Measurements from ENCODE around the gene GAS6.

GAS6 gene

DNA sequence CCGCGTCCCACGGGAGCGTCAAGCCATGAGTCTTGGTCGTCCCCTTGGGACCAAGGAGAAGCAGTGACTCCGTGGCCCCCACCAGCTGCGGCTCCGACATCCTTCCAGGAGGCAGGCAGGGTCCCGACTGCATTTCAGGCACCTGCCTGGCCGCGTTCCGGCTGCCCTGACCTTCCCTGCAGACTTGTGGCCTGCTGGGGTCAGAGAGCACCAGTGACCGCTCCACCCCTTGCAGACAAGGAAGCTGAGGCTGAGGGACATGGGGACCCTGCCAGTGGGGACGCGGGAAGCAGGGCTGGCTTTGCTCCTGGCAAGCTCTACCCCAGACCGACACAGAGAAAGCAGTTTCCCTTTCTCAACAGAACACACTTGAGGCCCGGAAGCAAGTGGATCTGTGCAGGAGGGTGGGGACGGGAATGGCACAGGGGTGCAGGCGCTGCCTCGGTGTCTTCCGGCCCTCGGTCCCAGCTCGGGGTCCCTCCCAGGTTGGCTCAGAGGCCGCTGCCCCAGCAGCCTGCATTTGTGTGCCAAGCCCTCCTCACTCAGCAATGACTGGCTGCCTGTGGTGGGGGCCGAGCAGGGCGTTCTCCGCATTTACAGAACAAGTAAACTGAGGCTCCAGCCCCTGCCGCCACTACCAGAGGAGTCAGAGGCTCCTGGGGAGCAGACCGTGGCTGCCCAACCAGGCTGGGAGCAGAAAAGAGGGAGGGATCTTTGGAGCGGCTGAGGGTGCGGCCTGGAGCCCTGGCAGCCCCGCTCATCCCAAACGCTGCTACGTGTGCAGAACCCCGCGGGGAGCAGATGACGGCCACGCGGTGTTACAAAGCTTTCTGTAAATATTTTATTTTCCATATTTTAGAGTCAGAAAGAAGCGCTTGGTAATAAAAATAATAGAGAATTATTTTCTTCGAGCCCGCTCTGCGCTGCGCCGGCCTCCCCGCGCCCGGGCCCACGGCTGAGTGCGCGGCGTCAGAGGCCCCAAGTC, 43.9 kb downstream of the GAS6 start:
- DNase-seq (ENCODE audit: low read depth, low spot score), result no peak

DNA sequence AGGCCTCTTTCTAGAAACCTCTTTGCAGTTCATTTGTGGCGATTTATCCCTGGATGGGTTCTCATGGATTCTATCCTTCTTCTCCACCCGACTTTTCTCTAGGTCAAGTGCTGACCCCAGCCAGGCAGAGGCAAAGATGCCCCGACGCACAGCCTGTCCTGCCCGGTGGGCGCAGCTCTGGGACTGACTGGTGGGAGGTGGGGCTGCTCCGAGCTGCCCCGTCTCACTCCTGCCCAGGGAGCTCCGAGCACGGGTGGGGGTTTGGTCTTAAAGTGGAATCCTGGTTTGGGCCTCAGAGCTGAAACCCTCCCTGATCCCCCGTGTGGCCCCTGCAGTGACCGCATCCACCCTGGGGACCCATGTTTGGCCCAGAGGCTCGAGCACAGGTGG, 44.5 kb downstream of the GAS6 start:
- DNase-seq (ENCODE audit: low read depth, low spot score), result no peak

DNA sequence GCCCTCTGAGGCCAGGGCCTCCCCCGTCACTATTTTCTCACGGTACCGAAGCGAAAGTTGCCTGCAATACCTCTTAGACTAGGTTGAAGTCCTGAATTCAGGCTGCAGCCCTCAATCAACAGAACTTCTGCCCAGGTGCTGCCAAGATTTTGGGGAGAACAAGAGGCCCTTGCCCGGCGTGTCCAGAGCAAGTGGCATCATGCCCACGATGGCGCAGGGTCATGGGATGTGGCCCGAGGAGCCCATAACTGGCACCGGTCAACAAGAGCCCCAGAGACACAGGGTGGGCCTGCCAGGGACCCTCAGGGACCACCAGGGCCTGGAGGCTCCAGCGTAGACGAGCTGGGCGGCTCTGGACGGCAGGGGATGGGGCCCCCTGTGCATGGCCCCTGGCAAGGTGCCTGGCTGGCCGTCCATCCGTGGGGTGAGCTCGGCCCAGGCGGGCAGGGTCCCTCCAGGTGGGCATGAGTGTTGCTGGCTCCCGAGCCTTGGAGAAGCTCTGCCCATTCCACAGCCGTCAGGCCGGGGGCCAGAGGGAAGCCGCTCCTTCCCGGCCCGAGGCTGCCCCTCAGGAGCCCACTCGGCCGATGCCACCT, 45.1 kb downstream of the GAS6 start:
- no peak for DNase-seq (ENCODE audit: low read depth, low spot score)

DNA sequence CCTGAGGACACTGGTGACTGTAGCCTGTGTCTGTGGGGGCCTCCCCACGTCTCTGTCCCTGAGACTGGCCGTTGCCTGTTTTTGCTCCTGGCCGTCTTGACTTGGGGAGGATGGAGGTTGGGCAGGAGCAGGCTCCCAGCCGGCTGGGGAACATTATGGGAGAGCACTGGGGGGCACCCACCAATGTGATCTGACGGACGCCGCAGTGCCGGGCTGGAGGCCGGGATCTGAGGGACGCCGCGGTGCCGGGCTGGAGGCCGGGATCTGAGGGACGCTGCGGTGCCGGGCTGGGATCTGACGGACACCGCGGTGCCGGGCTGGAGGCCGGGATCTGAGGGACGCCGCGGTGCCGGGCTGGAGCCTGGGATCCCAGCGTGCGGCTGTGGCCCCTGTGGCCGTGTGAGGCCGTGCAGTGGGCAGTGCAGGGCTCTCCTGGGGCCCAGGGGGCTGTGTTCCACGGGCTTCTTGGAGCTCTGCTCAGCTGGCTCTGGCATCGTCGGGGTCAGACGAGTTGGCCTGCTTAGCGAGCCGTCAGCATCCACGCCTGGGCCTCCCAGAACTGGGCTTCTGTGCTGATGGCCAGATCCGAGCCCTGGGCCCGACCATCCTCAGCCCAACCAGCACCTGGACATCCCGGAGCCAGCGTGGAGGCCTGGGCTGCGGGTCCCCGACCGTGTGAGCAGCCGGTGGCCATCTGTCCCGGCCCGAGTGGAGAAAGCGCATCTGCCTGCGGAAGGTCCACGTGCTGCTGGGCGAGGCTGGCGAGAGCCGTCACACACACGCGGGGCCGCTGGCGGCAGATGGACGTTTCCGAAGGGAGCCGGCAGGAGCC, 45.8 kb downstream of the GAS6 start:
- no peak for DNase-seq (ENCODE audit: low read depth, low spot score)

DNA sequence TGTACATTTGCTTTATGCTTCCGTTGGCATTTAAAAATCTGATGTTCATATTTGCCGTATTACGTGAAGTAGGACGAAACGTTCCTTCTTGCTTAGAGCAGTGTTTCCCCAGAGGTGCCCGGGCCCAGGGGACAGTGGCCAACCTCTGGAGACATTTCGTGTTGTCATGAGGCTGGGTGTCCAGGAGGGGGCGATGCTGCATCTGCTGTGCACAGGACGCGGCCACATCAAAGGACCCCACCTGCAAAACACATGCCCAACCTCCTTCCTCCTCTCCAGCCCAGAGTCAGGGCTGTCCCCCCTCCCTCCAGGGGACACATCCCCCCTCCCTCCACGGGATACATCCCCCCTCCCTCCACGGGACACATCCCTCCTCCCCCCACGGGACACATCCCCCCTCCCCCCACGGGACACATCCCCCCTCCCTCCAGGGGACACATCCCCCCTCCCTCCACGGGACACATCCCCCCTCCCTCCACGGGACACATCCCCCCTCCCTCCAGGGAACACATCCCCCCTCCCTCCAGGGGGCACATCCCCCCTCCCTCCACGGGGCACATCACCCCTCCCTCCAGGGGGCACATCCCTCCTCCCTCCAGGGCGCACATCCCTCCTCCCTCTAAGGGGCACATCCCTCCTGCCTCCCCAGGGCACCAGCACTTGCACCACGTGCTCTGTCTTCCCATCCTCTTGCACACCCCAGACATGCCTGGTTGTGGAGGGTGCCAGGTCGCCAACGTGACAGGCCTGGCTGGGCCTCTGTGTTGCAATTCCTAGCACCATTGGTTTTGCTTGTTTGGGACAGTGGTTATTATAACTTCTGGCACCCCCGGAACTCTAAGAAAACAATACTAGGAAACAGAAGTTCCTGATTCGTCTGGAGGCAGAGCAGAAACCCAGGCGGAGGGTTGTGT, 46.7 kb downstream of the GAS6 start:
- DNase-seq (ENCODE audit: low read depth, low spot score), result no peak

DNA sequence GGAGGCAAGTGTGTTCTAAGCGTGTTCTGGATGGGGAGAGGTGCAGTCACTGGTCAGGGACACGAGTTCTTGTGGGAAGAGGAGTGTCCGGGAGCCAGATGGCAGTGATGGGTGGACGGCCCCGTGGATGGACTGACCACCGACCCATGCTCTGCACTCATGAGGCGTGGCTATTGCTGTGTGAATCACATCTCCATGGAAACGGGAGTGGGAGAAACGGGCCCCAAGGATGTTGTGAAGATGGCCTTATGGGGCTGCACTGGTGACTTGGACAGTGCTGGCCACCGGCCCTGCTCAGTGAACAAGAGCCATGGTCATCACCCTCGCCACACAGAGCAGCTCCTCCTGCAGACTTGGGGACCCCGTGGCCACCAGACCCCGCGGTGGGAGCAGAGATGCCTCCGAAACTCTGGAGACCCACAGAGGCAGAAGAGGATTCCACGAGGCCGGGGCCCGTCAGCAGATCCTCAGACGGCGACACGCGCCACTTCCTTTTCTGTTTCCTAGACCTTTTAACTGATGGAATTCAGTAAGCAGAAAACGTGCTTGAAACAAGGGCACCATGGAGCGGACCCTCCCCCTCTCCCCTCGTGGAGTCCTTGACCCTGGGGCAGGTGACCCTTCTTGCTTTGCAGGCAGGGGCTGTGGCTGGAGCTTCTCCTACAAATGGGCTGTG, 47.5 kb downstream of the GAS6 start:
- no peak for DNase-seq (ENCODE audit: low read depth, low spot score)

DNA sequence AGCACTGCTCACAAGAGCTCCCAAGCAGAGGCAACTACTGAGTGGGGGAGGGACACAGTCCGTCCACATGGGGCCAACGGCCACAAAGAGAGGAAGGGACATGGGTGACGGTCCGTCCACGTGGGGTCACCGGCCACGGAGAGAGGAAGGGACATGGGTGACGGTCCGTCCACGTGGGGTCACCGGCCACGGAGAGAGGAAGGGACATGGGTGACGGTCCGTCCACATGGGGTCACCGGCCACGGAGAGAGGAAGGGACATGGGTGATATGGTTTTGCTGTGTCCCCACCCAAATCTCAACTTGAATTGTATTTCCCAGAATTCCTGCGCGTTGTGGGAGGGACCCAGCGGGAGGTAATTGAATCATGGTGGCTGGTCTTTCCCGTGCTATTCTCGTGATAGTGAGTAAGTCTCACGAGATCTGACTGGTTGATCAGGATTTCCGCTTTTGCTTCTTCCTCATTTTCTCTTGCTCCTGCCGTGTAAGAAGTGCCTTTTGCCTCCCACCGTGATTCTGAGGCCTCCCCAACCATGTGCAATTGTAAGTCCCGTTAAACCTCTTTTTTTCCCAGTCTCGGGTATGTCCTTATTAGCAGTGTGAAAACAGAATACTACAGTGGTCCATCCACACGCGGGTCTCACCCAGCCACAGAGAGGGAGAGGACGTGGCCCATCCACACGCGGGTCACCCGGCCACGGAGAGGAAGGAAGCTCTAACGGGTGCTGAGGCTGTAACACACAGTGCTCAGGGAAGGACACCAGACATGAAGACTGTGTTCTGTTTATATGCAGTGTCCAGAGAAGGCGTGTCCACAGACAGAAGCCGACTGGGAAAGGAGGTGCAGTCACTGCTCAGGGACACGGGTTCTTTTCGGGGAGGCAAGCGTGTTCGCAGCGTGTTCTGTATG, 48.5 kb downstream of the GAS6 start:
- no peak for DNase-seq (ENCODE audit: low read depth, low spot score)

DNA sequence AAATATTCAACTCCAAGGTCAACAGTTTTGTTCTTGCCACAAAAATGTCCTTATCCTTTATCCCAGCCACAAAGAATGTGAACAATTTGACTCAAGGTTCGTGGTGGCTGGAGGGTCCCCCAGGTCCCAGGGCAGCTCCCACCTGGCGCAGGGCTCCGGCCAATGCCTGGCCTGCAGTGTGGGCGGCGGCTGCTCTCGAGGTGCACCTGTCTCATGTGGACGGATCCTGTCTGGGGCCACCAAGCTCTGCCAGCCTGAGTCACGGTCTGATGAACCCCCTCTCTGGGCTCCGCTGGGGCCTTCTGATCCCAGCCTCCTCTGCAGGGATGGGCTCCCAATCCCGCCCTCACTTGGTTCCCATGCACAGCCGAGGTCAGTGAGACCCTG, 49.4 kb downstream of the GAS6 start:
- no peak for DNase-seq (ENCODE audit: low read depth, low spot score)

DNA sequence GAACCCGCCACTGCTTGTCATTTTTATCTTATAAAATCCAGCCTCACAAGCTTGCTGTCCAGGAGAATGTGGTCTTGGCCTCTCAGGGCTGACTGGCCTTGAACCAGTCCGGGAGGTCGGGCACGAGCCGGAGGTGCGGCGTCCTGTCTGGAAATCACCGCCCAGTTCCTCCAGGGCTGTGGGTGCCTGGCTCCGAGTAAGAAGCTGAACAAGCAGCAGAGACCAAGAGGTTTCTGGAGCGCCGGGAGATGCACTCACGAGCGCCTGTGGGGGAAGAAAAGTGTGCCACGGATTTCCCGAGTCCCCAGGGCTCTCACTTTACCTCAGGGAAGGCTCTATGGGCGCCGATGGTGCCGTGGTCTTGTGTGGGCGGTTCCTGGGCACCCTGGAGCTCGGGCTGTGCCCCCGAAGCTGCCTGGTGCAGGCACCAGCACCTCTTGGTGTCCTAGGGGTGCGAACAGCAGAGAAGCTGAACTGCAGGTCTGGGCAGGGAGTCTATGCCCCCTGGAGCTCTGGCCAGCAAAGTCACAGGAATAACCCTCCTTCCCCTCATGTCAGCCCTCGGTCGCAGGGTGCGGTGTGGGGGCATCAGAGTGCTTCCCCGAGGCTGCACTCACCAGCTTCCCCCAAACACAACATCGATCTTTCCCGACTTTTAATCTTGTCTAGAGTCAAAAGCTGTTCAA, 50.0 kb downstream of the GAS6 start:
- no peak for DNase-seq (ENCODE audit: low read depth, low spot score)

DNA sequence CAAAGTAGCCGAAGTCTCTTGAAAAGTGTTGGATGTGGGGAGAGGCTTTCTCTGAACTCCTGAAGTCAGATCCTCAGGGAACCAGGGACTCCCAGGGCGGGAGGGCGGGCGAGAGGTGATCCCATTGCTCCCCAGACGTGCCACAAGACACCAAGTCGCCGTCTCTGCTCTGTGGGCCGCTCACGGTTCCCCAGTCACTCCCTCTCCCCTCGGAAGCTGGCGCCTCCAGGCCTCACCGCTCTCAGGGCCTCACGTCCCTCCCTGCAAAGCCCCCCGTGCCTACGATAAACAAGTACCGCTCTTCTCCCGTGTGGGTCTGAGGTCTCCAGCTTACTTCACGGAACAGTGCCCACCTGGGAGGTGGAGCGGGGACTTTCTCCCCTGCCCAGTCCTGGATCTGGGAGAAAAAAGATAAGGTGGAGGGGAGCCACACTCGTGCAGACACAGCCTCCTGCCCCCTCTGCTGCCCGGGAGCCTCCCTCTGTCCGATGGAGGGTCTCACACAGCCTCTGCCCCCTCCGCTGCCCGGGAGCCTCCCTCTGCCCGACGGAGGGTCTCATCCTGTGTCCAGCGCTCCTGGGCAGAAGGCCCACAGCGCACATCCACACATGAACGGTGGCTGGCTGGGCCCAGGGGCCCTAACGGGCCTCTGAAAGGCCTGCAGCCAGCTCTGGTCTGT, 50.7 kb downstream of the GAS6 start:
- no peak for DNase-seq (ENCODE audit: low read depth, low spot score)

DNA sequence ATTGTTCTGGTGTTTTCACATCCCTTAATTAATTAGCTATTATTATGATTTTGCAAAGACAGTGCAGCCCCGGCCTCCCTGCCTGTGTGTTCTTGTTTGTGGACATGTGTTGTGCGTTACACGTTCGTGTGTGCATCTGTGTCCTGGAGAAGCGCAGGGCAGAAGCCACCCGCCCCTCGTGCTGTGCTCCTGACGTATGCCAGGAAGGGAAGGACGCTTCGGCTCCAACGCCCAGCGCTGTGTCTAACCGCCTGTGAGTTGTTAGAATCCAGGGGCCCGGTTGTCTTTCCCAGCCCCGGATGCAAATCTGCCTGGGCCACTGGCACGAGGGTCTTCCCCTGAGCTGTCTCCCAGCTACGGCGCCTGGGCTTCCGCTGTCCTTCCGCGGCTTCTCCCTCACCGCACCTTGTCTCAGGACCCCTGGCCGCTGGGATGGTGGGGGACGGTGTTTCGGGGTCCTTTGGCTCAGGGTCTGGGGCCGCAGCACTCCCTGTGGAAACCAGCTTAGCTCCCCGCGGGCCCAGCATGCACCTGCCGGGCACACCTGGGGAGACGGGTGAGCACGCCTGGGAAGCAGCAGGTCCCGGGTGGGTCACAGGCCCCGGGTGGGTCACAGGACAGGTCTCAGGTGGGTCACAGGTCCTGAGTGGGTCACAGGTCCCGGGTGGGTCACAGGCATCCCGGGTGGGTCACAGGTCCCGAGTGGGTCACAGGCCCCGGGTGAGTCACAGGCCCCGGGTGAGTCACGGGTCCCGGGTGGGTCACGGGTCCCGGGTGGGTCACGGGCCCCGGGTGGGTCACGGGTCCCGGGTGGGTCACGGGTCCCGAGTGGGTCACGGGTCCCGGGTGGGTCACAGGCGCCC, 51.5 kb downstream of the GAS6 start:
- DNase-seq (ENCODE audit: low read depth, low spot score), result no peak

DNA sequence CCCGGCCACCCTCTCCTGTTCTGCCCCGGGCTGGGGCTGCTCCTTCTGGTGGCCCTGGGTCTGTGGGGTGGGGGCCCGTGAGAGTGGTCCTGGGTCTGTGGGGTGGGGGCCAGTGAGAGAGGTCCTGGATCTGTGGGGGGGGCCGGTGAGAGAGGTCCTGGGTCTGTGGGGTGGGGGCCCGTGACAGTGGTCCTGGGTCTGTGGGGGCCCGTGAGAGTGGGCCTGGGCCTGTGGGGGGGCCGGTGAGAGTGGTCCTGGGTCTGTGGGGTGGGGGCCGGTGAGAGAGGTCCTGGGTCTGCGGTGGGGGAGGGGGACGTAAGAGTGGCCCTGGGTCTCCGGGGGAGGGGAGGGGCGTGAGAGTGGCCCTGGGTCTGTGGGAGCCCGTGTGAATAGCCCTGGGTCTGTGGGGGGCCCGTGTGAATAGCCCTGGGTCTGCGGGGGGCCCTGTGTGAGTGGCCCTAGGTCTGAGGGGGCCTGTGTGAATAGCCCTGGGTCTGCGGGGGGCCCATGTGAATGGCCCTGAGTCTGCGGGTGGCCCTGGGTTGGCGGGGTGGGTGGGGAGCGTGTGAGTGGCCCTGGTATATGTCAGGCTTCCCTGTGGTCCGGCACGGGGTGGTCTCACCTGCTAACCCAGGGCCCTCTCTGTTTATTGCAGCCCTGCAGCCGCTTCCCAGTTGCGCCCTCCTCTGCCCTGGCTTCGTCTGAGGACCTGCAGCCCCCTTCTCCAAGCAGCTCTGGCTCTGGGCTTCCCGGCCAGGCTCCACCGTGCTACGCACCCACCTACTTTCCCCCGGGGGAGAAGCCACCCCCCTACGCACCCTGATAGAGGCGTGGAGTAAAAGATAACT, 52.6 kb downstream of the GAS6 start:
- no peak for DNase-seq (ENCODE audit: low read depth, low spot score)

DNA sequence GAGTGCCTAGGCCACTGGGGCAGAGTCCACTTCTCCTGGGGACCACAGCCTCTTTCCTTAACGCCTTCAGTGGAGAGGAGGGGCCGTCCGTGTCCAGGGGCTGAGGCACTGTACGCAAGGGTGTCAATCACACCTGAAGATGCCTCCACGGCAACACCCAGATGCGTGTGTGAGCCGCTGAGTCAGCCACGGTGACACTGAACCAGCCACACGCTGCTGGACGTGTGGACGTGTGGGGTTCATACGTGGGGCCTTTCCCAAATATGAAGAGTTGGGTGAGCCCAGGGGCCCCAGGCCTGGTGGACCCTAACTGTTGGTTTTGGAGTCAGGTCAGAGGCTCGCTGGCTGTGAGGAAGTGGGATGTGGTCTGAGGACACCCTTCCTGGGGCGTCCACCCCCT, 53.2 kb downstream of the GAS6 start:
- DNase-seq (ENCODE audit: low read depth, low spot score), result no peak

DNA sequence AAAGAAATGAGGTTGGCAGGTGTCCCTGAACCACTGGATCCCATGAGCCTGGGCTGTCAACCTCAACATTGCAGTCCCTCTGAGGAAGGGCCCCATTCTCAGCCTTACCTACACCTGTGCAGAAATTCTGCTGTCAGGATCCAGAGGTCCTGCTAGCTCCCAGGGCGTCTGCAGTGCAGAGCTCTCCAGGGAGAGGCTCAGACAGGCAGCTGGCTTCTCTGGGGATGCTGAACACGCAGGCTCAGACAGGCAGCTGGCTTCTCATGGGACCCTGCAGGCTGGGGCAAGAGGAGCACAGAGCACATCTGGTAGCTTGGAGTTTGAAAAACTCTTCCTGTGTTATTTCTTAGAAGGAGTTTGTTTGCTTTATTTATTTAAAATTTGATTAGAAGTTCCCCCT, 53.9 kb downstream of the GAS6 start:
- no peak for DNase-seq (ENCODE audit: low read depth, low spot score)

DNA sequence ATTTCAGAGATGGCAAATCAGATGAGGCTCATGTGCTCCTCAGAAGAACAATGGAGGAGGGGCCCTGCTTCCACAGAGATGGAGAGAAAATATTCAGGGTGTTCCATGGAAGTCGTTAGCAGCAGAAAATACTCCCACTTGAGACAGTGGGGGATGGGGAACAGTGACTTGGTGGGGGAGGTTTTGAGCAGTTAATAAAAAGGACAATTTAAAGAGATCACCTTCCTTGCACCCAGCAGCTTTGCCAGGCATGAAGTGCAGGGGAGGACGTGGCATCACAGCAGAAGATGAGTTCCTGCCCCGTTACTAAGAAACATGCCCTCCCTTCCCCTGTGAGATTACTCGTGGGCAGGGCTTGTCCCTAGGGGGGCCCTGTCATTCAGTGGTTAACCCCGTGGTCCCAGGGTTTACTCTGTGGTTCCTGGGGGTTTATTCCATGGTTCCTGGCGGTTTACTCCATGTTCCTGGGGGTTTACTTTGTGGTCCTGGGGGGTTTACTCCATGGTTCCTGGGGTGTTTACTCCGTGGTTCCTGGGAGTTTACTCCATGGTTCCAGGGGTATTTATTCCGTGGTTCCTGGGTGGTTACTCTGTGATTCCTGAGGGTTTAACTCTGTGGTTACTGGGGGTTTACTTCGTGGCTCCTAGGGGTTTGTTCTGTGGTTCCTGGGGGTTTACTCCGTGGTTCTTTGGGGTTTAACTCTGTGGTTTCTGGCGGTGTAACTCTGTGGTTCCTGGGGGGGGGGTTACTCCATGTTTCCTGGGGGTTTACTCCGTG, 55.6 kb downstream of the GAS6 start:
- DNase-seq (ENCODE audit: low read depth, low spot score), result no peak

DNA sequence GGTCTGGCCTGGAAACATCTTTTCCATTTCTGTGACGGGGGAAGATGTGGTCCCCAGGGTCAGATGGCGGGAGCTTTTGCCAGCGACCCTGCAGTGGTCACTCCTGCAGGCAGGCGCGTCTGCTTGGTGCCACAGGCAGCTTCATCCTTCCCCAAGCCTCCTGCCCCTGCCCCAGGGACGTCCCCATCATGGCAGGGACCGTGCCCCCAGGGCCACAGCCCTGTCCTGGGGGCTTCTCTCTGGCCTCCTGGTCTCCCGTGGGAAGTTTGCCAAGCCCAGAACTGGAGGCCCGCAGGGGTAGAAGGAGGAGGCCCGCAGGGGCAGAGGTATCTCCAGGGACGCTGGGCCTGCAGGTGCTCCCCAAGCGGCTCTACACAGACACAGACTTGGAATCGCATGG, 57.4 kb downstream of the GAS6 start:
- no peak for DNase-seq (ENCODE audit: low read depth, low spot score)
